IMR-90 (cell line): ENCODE data around the gene FXYD5. TPM values are rescaled to one million over a fixed set of nuclear protein-coding genes. Genes with fewer than 3 reads are reported as not detected.

Source experiments
- ATAC-seq: fragments of 200-7000 bp; cut with Tn5 transposase; 2 replicates; pipeline ENCODE4 v1.9.1; 2020; ENCODE audit warnings: low read depth, mild to moderate bottlenecking, moderate library complexity
- BruUV-seq: library from RNA; stranded (reverse); fragments of 400-500 nt; replicated peaks from 2 replicates; lab custom pipeline; 2021; lab: Mats Ljungman, UMichigan
- CTCF ChIA-PET: fragments of 300-600 bp; formaldehyde crosslinking; extraction: SDS; loops from one replicate; lab custom pipeline; 2021; ENCODE audit warnings: antibody characterized with exemption; lab: Yijun Ruan, JAX
- POLR2A ChIA-PET: fragments of 300-600 bp; sonication (Branson Sonifier 250); formaldehyde crosslinking; loops from one replicate; lab custom pipeline; 2022; ENCODE audit warnings: antibody characterized with exemption; ENCODE audit not compliant: unreplicated experiment; lab: Charles Lee
- DNase-seq: peaks from one replicate; pipeline ENCODE4 v3.0.0; 2013
- H2AFZ ChIP-seq: replicated peaks from 2 replicates; pipeline ENCODE3; 2013; ENCODE audit warnings: low read length, mild to moderate bottlenecking; ENCODE audit not compliant: poor library complexity
- H2AK5ac ChIP-seq: 2 replicates; pipeline ENCODE4 v1.6.1; 2013; ENCODE audit warnings: low read depth, low read length, inconsistent platforms
- H2AK9ac ChIP-seq: replicated peaks from 2 replicates; pipeline ENCODE3; 2013; ENCODE audit warnings: mild to moderate bottlenecking, low read depth, low read length, moderate library complexity; ENCODE audit not compliant: poor library complexity
- H2BK120ac ChIP-seq: 2 replicates; pipeline ENCODE4 v1.6.1; 2013; ENCODE audit warnings: low read depth, low read length, inconsistent platforms
- H2BK15ac ChIP-seq: 3 replicates; pipeline ENCODE4 v1.6.1; 2013; ENCODE audit warnings: low read depth, low read length, inconsistent platforms
- H2BK20ac ChIP-seq: 2 replicates; pipeline ENCODE4 v1.6.1; 2013; ENCODE audit warnings: low read depth, mild to moderate bottlenecking, inconsistent platforms, low read length, moderate library complexity
- H2BK5ac ChIP-seq: 2 replicates; pipeline ENCODE4 v1.6.1; 2013; ENCODE audit warnings: mild to moderate bottlenecking, low read depth, low read length, inconsistent platforms; ENCODE audit not compliant: poor library complexity, severe bottlenecking
- H3K14ac ChIP-seq: replicated peaks from 2 replicates; pipeline ENCODE4 v1.6.1; 2013; ENCODE audit warnings: low read depth, low read length, inconsistent platforms
- H3K18ac ChIP-seq: 2 replicates; pipeline ENCODE4 v1.6.1; 2013; ENCODE audit warnings: low read depth, low read length, control low read depth
- H3K23ac ChIP-seq: 2 replicates; pipeline ENCODE4 v1.6.1; 2013; ENCODE audit warnings: low read depth, low read length, inconsistent platforms
- H3K27ac ChIP-seq: 2 replicates; pipeline ENCODE4 v1.5.1; 2013; ENCODE audit warnings: mild to moderate bottlenecking, control low read depth, low read length; ENCODE audit not compliant: insufficient read depth
- H3K27me3 ChIP-seq: 2 replicates; pipeline ENCODE4 v1.6.1; 2013; ENCODE audit warnings: low read length; ENCODE audit not compliant: control insufficient read depth, insufficient read depth
- H3K36me3 ChIP-seq: 2 replicates; pipeline ENCODE4 v1.6.1; 2013; ENCODE audit warnings: low read length, mixed read lengths; ENCODE audit not compliant: control insufficient read depth, insufficient read depth
- H3K4ac ChIP-seq: 2 replicates; pipeline ENCODE4 v1.6.1; 2013; ENCODE audit warnings: low read depth, low read length, inconsistent platforms
- H3K4me1 ChIP-seq: 2 replicates; pipeline ENCODE4 v1.6.1; 2013; ENCODE audit warnings: low read length, mixed read lengths; ENCODE audit not compliant: control insufficient read depth, insufficient read depth
- H3K4me2 ChIP-seq: 2 replicates; pipeline ENCODE4 v1.6.1; 2013; ENCODE audit warnings: low read depth, mild to moderate bottlenecking, control low read depth, low read length, moderate library complexity
- H3K4me3 ChIP-seq: 2 replicates; pipeline ENCODE4 v1.5.1; 2013; ENCODE audit warnings: low read depth, mild to moderate bottlenecking, control low read depth, low read length, moderate library complexity; ENCODE audit not compliant: insufficient read depth
- H3K56ac ChIP-seq: 2 replicates; pipeline ENCODE4 v1.6.1; 2013; ENCODE audit warnings: low read length, inconsistent platforms; ENCODE audit not compliant: insufficient read depth; ENCODE audit errors: extremely low read depth
- H3K79me1 ChIP-seq, 2 experiments: 2 replicates each; pipeline ENCODE4 v1.6.1; 2013; ENCODE audit warnings: low read length in 2 of 2, inconsistent platforms in 1 of 2, low read depth in 1 of 2
- H3K9ac ChIP-seq: 2 replicates; pipeline ENCODE4 v1.6.1; 2013; ENCODE audit warnings: low read depth, low read length, control low read depth
- H3K9me1 ChIP-seq: 2 replicates; pipeline ENCODE4 v1.6.1; 2013; ENCODE audit warnings: low read length, inconsistent platforms; ENCODE audit not compliant: insufficient read depth
- H3K9me3 ChIP-seq: 2 replicates; pipeline ENCODE4 v1.6.1; 2013; ENCODE audit warnings: low read length; ENCODE audit not compliant: control insufficient read depth, insufficient read depth
- H4K20me1 ChIP-seq: 2 replicates; pipeline ENCODE4 v1.6.1; 2013; ENCODE audit warnings: low read length, inconsistent platforms; ENCODE audit not compliant: insufficient read depth
- H4K5ac ChIP-seq: 2 replicates; pipeline ENCODE4 v1.6.1; 2013; ENCODE audit warnings: mild to moderate bottlenecking, low read depth, low read length, control low read depth
- H4K8ac ChIP-seq, 2 experiments: 2 replicates each; pipeline ENCODE4 v1.6.1; 2013; ENCODE audit warnings: low read depth in 2 of 2, low read length in 2 of 2, control low read depth in 1 of 2, inconsistent platforms in 1 of 2
- H4K91ac ChIP-seq: 2 replicates; pipeline ENCODE4 v1.6.1; 2013; ENCODE audit warnings: low read depth, low read length, inconsistent platforms; ENCODE audit not compliant: insufficient read depth
- FOS ChIP-seq: fragments of 150-350 bp; IDR thresholded peaks from 2 replicates; pipeline ENCODE4 v1.6.1; 2016; ENCODE audit warnings: low read depth, low read length
- MXI1 ChIP-seq: IDR thresholded peaks from 2 replicates; pipeline ENCODE4 v1.6.1; 2012; ENCODE audit warnings: low read depth, mild to moderate bottlenecking, low read length, moderate library complexity, borderline replicate concordance
- NFE2L2 ChIP-seq: fragments of 150-350 bp; IDR thresholded peaks from 2 replicates; pipeline ENCODE4 v1.6.1; 2016; ENCODE audit warnings: low read depth, mild to moderate bottlenecking, low read length
- POLR2A ChIP-seq: IDR thresholded peaks from 2 replicates; pipeline ENCODE4 v1.6.1; 2012; ENCODE audit warnings: mild to moderate bottlenecking, low read depth, low read length
- RAD21 ChIP-seq: IDR thresholded peaks from 2 replicates; pipeline ENCODE4 v1.6.1; 2012; ENCODE audit warnings: low read length, improper control_type of control experiment
- RCOR1 ChIP-seq: IDR thresholded peaks from 2 replicates; pipeline ENCODE4 v1.6.1; 2012; ENCODE audit warnings: mild to moderate bottlenecking, low read length, improper control_type of control experiment; ENCODE audit not compliant: insufficient replicate concordance
- SMC3 ChIP-seq: fragments of 150-350 bp; IDR thresholded peaks from 2 replicates; pipeline ENCODE4 v1.6.1; 2016; ENCODE audit warnings: low read depth, mild to moderate bottlenecking, antibody characterized with exemption, low read length, moderate library complexity
- WGBS, 2 experiments: methylation state at CpG; one replicate each; pipeline versions ENCODE4 v1.1.5 to v1.1.7; 2013; ENCODE audit warnings: missing lambda C conversion rate in 2 of 2; ENCODE audit not compliant: insufficient read length in 1 of 2; ENCODE audit errors: extremely low coverage in 2 of 2; 5-methylcytosine and 5-hydroxymethylcytosine counted together
- dilution Hi-C: fragments of 300-500 bp; cut with HindIII; formaldehyde crosslinking; loops from one replicate; pipeline ENCODE4 v1.14.3; 2018; ENCODE audit warnings: low sequenced_read_pairs; ENCODE audit not compliant: unreplicated experiment
- in situ Hi-C: fragments of 300-500 bp; cut with MboI; formaldehyde crosslinking; loops from 3 replicates; pipeline ENCODE4 v1.14.3; 2019; ENCODE audit warnings: low sequenced_read_pairs, inconsistent platforms, mixed read lengths
- intact Hi-C: fragments of 100-400 bp; cut with micrococcal nuclease; formaldehyde crosslinking; loops from 2 replicates; pipeline ENCODE4 v1.10.0; 2022
- polyA plus RNA-seq, 3 experiments: library from polyadenylated mRNA; depleted of rRNA; stranded (reverse); fragments of >200 nt; gene quantifications; 2 replicates each; pipeline ENCODE4 v1.2.3, GENCODE V29; 2012; ENCODE audit warnings: low replicate concordance in 1 of 3
- total RNA-seq: library from RNA; depleted of rRNA; stranded (reverse); fragments of >200 nt; gene quantifications from 2 replicates; pipeline ENCODE4 v1.2.3, GENCODE V29; 2012
- TF ChIP-seq, protein P1 (sequence below): fragments of 150-350 bp; IDR thresholded peaks from 2 replicates; pipeline ENCODE4 v1.6.1; 2017; ENCODE audit warnings: mild to moderate bottlenecking, antibody characterized with exemption, low read length, low read depth
- TF ChIP-seq, protein P2 (sequence below): fragments of 150-350 bp; IDR thresholded peaks from 2 replicates; pipeline ENCODE4 v1.6.1; 2016; ENCODE audit warnings: low read depth, mild to moderate bottlenecking, low read length, moderate library complexity, borderline replicate concordance
- TF ChIP-seq, protein P3 (sequence below): conservative IDR thresholded peaks from 2 replicates; pipeline ENCODE4 v1.5.1; 2012; ENCODE audit warnings: mild to moderate bottlenecking, low read depth, low read length, improper control_type of control experiment

Gene FXYD5
- total and polyA plus RNA-seq, 2 of the 4 experiments (the other 2 are of a cell fraction) = 53.6 to 245 TPM

DNA sequence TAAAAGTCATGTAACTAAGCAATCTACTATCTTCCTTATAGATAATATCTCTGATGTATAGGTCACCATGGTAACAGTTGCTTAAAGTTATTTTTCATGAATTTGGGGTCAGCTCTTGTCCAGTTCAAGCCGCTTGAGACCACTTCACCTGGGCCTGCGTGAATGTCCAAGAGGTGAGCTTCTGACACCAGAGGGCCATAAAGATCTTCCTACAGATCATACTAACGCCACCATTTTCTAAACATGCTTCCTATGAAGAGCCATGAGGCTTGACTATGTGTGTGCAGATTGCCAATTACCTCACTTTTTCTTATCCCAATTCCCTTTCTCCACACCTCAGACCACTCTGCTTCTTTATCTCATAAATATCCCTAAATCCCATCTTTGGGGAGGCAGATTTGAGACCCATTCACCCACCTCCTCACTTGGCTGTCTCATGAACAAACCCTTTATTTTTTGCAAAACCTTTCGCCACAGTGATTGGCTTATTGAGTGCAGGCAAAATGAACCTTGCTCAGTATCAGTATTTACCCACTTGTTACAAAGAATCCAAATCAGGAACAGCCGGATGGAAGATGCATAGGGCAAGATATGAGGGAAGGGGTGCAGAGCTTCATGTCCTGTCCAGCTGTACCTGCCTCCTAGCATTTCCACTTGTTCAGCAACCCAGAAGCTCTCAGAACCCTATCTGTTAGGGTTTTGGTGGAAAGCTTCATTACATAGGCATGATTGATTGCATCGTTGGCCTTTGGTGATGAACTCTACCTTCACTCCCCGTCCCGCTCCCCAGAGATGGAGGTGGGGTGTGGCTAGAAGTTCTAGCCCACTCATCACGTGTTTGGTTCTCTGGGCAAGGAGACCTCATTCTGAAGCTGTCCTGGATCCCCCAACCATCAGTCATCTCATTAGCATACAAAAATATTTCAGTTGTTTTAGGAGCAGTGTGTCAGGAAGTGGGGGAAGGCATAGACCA is 39.8 kb downstream of the FXYD5 start:
- no peak overlapping the region for H3K9ac ChIP-seq
- dilution Hi-C loops = no loop called here
- H3K36me3 ChIP-seq = no peaks in the 10 kb centered on the region

More for the DNA sequence above, 39.8 kb downstream of the FXYD5 start:
- no peak overlapping the region for H2AK5ac ChIP-seq
- H3K79me1 ChIP-seq = no peaks in the 10 kb centered on the region
- intact Hi-C loops (no loop called here), in situ Hi-C loops (no loop called here)
- no peak overlapping the region for H3K4me3 ChIP-seq
- H2AFZ ChIP-seq = no peak overlapping the region
- no CpG with 5 or more reads among the region's 9 CpGs for WGBS, 2 experiments
- no peak overlapping the region for H4K91ac ChIP-seq
- no peak overlapping the region for H3K56ac ChIP-seq
- H3K9me3 ChIP-seq = no peaks in the 10 kb centered on the region
- no peak overlapping the region for H2BK15ac ChIP-seq
- H3K4ac ChIP-seq = no peak overlapping the region
- no peak overlapping the region for H4K8ac ChIP-seq
- H4K20me1 ChIP-seq = no peaks in the 10 kb centered on the region
- H3K9me1 ChIP-seq = no peaks in the 10 kb centered on the region
- H4K5ac ChIP-seq = no peak overlapping the region
- H3K23ac ChIP-seq = no peak overlapping the region
- H2BK120ac ChIP-seq = no peak overlapping the region
- no peak overlapping the region for H3K4me2 ChIP-seq
- no peak overlapping the region for H3K18ac ChIP-seq
- no peak overlapping the region for H3K27ac ChIP-seq
- no peaks in the 10 kb centered on the region; the same call in 1 of the 2 replicates for H3K27me3 ChIP-seq
- H2BK5ac ChIP-seq = no peak overlapping the region
- H3K4me1 ChIP-seq = no peaks in the 10 kb centered on the region
- TF ChIP-seq SMC3 (no peak), MXI1 (no peak), NFE2L2 (no peak), FOS (no peak), POLR2A (no peak), RAD21 (no peak), RCOR1 (no peak)
- TF ChIP-seq, protein P1, sequence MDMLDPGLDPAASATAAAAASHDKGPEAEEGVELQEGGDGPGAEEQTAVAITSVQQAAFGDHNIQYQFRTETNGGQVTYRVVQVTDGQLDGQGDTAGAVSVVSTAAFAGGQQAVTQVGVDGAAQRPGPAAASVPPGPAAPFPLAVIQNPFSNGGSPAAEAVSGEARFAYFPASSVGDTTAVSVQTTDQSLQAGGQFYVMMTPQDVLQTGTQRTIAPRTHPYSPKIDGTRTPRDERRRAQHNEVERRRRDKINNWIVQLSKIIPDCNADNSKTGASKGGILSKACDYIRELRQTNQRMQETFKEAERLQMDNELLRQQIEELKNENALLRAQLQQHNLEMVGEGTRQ = no peak
- TF ChIP-seq, protein P2, sequence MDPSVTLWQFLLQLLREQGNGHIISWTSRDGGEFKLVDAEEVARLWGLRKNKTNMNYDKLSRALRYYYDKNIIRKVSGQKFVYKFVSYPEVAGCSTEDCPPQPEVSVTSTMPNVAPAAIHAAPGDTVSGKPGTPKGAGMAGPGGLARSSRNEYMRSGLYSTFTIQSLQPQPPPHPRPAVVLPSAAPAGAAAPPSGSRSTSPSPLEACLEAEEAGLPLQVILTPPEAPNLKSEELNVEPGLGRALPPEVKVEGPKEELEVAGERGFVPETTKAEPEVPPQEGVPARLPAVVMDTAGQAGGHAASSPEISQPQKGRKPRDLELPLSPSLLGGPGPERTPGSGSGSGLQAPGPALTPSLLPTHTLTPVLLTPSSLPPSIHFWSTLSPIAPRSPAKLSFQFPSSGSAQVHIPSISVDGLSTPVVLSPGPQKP = no peak
- TF ChIP-seq, protein P3, sequence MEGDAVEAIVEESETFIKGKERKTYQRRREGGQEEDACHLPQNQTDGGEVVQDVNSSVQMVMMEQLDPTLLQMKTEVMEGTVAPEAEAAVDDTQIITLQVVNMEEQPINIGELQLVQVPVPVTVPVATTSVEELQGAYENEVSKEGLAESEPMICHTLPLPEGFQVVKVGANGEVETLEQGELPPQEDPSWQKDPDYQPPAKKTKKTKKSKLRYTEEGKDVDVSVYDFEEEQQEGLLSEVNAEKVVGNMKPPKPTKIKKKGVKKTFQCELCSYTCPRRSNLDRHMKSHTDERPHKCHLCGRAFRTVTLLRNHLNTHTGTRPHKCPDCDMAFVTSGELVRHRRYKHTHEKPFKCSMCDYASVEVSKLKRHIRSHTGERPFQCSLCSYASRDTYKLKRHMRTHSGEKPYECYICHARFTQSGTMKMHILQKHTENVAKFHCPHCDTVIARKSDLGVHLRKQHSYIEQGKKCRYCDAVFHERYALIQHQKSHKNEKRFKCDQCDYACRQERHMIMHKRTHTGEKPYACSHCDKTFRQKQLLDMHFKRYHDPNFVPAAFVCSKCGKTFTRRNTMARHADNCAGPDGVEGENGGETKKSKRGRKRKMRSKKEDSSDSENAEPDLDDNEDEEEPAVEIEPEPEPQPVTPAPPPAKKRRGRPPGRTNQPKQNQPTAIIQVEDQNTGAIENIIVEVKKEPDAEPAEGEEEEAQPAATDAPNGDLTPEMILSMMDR = no peak
- ChIA-PET CTCF (no interaction called here), POLR2A (no interaction called here)
- DNase-seq (no peak), ATAC-seq (no peak)
- no peak overlapping the region for H2BK20ac ChIP-seq
- BruUV-seq = no TSS peak
- H2AK9ac ChIP-seq = no peak overlapping the region
- no peak overlapping the region for H3K14ac ChIP-seq
